Breast epithelium (tissue), 4 donors: ENCODE results near the gene PRKX. TPM values are rescaled to one million over a fixed set of nuclear protein-coding genes. Genes with fewer than 3 reads are reported as not detected.
A peak's percentile ranks its signal among the peaks of the same experiment; 100 is the strongest.
"Not testable (repeated sequence)": the region's sequence is repeated elsewhere in the genome, so short reads cannot be mapped to it uniquely, and the experiment has no call there.

Experiments used
- DNase-seq, 2 donors: peaks; one replicate each; pipeline ENCODE4 v3.0.0-alpha.2; 2019; ENCODE audit warnings: low spot score in 2 of 2
- H3K27ac ChIP-seq, 2 donors: fragments of 200-600 bp; sonication (generic) in 1 of 2; one replicate each; pipeline ENCODE4 v1.5.1; 2016 to 2019; ENCODE audit warnings: mild to moderate bottlenecking in 1 of 2
- H3K27me3 ChIP-seq, 2 donors: fragments of 200-600 bp; sonication (generic) in 1 of 2; one replicate each; pipeline versions ENCODE4 v1.5.1 to v1.6.0; 2017 to 2019; ENCODE audit warnings: control low read depth in 1 of 2, mild to moderate bottlenecking in 1 of 2
- H3K36me3 ChIP-seq: fragments of 200-600 bp; one replicate; pipeline ENCODE4 v1.5.1; 2019
- H3K4me1 ChIP-seq, 2 donors: fragments of 200-600 bp; sonication (generic); one replicate each; pipeline ENCODE4 v1.5.1; 2016 to 2019; ENCODE audit warnings: control low read depth in 1 of 2
- H3K4me3 ChIP-seq, 3 donors: fragments of 200-600 bp; sonication (generic); 1 replicate in 2 of 3; 2 replicates in 1 of 3; pipeline ENCODE4 v1.5.1; 2016 to 2019; ENCODE audit warnings: mild to moderate bottlenecking in 3 of 3, moderate library complexity in 2 of 3
- H3K9me3 ChIP-seq, 2 donors: fragments of 200-600 bp; sonication (generic) in 1 of 2; one replicate each; pipeline ENCODE4 v1.5.1; 2016 to 2019; ENCODE audit warnings: control low read depth in 1 of 2
- POLR2A ChIP-seq: fragments of 450-650 bp; IDR thresholded peaks from one replicate; pipeline ENCODE4 v1.6.1; 2016; ENCODE audit warnings: antibody characterized with exemption, mild to moderate bottlenecking, moderate library complexity
- POLR2AphosphoS5 ChIP-seq, 3 donors: sonication (generic); formaldehyde crosslinking; IDR thresholded peaks; one replicate each; pipeline ENCODE4 v1.6.1; 2017; ENCODE audit warnings: antibody characterized with exemption in 3 of 3
- intact Hi-C: fragments of 100-400 bp; cut with DNase I; formaldehyde crosslinking; loops from one replicate; pipeline ENCODE4 v1.15.1; 2023; ENCODE audit warnings: low total_unique reads
- total RNA-seq, 3 donors: library from RNA; depleted of rRNA; stranded (reverse); fragments of >200 nt; gene quantifications; one replicate each; pipeline ENCODE4 v1.1.0, GENCODE V29; 2016
- TF ChIP-seq, protein P1 (sequence below), 3 donors: fragments of 450-650 bp; IDR thresholded peaks; one replicate each; pipeline ENCODE4 v1.5.1; 2016 to 2017; ENCODE audit warnings: antibody characterized with exemption in 3 of 3, mild to moderate bottlenecking in 3 of 3, moderate library complexity in 3 of 3

PRKX gene
- total RNA-seq, 3 donors from 2014 or later, result 9.4 to 28.5 (median 27.1) TPM

GRCh38 chrX:3717742-3718420 is 4.4 kb upstream of the PRKX start:
- DNase-seq, result no peak
- intact Hi-C loops, result no loop called here
- Histone ChIP-seq H3K27me3 (peaks cover 0 to 8% of the 10 kb centered on the region in 2 donors), H3K36me3 (no peaks in the 10 kb centered on the region), H3K9me3 (no peaks in the 10 kb centered on the region), H3K27ac (no peak overlapping the region), H3K4me1 (no peaks in the 10 kb centered on the region), H3K4me3 (no peak overlapping the region)
- TF ChIP-seq POLR2A (no peak), POLR2AphosphoS5 (IDR thresholded peaks at IDR 0.05) (no peak)
- TF ChIP-seq, protein P1, sequence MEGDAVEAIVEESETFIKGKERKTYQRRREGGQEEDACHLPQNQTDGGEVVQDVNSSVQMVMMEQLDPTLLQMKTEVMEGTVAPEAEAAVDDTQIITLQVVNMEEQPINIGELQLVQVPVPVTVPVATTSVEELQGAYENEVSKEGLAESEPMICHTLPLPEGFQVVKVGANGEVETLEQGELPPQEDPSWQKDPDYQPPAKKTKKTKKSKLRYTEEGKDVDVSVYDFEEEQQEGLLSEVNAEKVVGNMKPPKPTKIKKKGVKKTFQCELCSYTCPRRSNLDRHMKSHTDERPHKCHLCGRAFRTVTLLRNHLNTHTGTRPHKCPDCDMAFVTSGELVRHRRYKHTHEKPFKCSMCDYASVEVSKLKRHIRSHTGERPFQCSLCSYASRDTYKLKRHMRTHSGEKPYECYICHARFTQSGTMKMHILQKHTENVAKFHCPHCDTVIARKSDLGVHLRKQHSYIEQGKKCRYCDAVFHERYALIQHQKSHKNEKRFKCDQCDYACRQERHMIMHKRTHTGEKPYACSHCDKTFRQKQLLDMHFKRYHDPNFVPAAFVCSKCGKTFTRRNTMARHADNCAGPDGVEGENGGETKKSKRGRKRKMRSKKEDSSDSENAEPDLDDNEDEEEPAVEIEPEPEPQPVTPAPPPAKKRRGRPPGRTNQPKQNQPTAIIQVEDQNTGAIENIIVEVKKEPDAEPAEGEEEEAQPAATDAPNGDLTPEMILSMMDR (IDR thresholded peaks at IDR 0.05), result no peak

GRCh38 chrX:3715921-3716320 is 2.5 kb upstream of the PRKX start:
- no peak overlapping the region for H3K27ac ChIP-seq
- no peaks in the 10 kb centered on the region for H3K36me3 ChIP-seq
- no peak overlapping the region for H3K4me3 ChIP-seq
- H3K9me3 ChIP-seq, result no peaks in the 10 kb centered on the region
- H3K27me3 ChIP-seq, result peaks cover 0 to 5% of the 10 kb centered on the region in 2 donors
- DNase-seq, result no peak
- intact Hi-C loops, result no loop called here
- H3K4me1 ChIP-seq, result no peaks in the 10 kb centered on the region
- no peak for TF ChIP-seq POLR2A
- no peak for TF ChIP-seq POLR2AphosphoS5 (IDR thresholded peaks at IDR 0.05)
- TF ChIP-seq, protein P1 (IDR thresholded peaks at IDR 0.05), result no peak

DNA sequence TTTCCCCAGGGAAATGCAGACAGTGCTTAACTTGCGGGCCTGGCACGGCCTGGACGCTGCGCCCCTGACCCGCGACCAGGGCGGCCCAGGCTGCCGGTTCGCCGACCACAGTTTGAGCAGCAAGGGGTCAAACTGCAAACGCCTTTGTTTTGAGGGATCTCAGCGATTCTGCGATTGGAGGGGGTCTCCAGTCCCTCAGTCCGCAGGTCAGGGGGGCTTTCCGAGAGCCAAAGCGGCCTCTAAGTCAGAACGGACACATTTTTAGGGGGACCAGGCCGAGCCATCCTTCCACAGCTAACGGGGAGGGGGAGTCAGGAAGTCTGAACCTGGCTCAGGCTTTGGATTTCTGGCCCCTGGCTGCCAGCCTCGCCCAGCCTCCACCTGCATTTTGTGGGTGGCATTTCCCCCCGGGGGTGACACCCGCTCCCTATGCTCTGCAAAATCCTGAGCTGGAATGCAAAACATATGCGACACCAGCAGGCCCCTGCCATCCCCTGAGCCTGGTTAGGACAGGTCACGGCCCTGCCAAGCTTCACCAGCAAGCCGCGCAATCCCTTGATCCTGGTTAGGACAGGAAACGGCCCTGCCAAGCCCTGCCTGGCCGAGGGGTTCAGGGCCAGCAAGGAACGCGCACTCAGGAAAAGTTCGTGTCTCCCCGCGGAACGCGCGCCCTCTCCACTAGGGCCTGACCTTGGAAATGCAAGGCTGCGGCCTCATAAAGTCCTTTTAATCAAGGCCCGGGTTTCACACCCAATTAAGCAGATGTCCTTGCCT is 1.4 kb upstream of the PRKX start:
- H3K9me3 ChIP-seq, H3K36me3 ChIP-seq, H3K4me1 ChIP-seq, intact Hi-C loops, H3K4me3 ChIP-seq, DNase-seq, H3K27ac ChIP-seq, H3K27me3 ChIP-seq: not testable (repeated sequence)

DNA sequence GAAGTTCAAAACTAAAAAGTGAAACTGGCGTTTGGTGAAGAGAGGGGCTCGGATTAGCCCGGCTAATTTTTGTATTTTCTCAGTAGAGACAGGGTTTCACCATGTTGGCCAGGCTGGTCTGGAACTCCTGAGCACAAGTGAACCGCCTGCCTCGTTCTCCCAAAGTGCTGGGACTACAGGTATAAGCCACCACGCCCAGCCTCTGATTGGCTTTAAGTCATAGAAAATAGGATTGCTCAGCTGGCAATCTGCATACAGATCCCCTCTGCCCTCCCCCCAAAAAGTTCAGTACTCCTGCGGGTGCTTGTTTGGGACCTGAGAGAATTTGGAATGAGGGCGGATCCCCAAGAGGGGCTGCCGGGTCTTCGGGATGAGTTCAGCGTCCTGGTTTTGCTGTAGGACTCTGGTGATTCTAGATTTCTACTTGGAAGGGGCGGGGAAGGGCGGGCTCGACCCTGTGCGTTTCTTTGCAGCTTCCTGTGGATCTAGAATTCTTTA is 537 bp upstream of the PRKX start:
- intact Hi-C loops, result no loop called here
- Histone ChIP-seq H3K9me3 (no peaks in the 10 kb centered on the region), H3K36me3 (no peaks in the 10 kb centered on the region), H3K4me1 (no peaks in the 10 kb centered on the region), H3K4me3 (peak overlapping the region; percentile 57 to 85 (median 75)), H3K27ac (peak overlapping the region; percentile 71 to 85), H3K27me3 (peaks cover 0 to 4% of the 10 kb centered on the region in 2 donors)
- no peak for DNase-seq
- no peak for TF ChIP-seq POLR2AphosphoS5 (IDR thresholded peaks at IDR 0.05)
- TF ChIP-seq, protein P1 (IDR thresholded peaks at IDR 0.05), result no peak
- no peak for TF ChIP-seq POLR2A

DNA sequence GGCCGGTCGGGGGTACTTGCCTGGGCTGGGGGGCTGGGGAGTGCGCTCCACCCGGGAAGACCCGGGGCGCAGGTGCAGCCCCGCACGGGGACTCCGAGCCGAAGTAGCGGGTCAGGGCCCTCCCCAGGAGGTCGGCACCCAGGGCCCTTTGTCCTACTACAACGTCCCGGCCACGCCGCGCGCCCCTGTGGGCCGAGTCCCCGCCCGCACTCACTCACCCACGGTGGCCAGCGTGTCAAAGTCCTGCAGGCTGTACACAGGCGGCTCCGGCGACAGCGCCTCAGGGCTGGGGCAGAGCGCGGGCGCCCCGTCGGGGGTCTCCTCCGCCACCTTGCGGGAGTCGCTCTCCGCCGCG is 602 bp downstream of the PRKX start:
- no peak for DNase-seq
- Histone ChIP-seq H3K4me3 (peak overlapping the region; percentile 57 to 85 (median 75)), H3K27ac (peak overlapping the region; percentile 71 to 85), H3K9me3 (no peaks in the 10 kb centered on the region), H3K27me3 (peaks cover 0 to 4% of the 10 kb centered on the region in 2 donors), H3K36me3 (no peaks in the 10 kb centered on the region), H3K4me1 (no peaks in the 10 kb centered on the region)
- intact Hi-C loops, result no loop called here
- TF ChIP-seq POLR2A, result no peak
- TF ChIP-seq, protein P1 (IDR thresholded peaks at IDR 0.05), result no peak
- no peak for TF ChIP-seq POLR2AphosphoS5 (IDR thresholded peaks at IDR 0.05)
